ENCODE measurements around the gene CCDC91.
"Not testable (repeated sequence)": the region's sequence is repeated elsewhere in the genome, so short reads cannot be mapped to it uniquely, and the experiment has no call there.

The CCDC91 gene

DNA sequence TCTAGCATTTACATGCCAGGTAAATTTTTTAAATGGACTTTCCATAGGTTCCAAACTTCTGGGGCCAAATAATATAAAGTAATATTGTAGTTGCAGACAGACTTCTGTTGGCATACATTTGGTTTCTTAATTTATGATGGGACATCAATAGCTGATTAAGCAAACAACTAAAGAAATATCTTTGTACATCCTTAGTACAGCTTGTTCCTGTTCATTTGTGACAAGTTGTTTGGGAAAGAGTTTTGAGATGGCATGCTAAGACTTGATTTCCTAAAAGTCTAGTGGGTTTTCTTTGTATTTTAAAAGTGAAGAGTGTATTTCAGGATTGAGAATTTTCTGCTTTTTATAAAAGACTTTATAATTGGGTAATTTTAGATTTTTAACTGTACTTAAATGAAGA, 41.0 kb downstream of the CCDC91 start:
- DNase-seq (ENCODE audit: low read depth in 1 of 2, low spot score in 1 of 2): no peak

DNA sequence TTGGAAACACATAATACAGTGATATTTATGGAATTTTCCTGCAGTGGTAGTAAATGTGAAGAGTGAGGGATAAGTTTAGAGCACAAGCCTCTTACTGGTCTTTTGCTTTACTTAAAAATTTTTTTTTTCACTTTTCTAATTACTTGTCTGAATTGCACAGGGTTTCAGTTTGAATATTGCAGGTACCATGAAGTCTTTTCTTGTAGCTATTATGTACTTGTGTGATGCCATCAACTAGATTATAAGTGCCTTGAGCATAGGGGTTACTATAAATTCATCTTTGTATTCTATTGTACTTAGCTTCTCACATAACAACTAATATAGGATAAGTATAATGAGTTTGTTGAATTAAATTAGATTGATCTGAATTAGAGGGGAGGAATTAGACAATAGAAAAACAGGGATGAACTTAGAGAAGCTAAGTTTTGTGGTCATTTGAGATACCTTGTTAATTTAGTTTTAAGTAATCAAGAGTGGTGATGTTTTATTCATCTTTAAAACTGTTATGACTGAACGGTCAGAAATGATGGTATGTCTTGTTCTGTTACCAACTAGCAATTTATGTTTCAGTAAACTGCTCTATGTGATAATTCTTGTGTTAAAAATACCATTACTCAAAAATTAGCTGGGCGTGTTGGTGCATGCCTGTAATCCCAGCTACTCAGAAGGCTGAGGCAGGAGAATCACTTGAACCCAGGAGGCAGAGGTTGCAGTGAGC, 42.1 kb downstream of the CCDC91 start:
- DNase-seq (ENCODE audit: low read depth in 1 of 2, low spot score in 1 of 2): no peak

DNA sequence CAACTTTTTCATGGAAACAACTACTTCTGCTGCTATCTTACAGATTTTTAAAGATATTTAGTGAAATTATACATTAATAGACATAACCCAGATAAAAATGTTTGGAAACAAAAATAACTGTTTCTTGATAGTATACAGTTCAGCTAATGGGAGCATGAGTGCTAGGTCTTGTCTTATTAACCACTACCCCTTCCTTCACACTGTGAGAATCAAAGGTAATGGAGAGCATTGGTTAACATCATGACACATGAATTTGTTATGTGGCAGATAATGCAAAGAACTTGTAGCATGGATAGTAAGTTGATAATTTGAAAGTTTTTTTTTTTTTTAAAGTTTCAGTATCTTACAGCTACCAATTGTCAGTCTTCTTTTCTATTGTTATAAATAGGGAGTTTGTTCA, 44.2 kb downstream of the CCDC91 start:
- DNase-seq (ENCODE audit: low read depth in 1 of 2, low spot score in 1 of 2): no peak

DNA sequence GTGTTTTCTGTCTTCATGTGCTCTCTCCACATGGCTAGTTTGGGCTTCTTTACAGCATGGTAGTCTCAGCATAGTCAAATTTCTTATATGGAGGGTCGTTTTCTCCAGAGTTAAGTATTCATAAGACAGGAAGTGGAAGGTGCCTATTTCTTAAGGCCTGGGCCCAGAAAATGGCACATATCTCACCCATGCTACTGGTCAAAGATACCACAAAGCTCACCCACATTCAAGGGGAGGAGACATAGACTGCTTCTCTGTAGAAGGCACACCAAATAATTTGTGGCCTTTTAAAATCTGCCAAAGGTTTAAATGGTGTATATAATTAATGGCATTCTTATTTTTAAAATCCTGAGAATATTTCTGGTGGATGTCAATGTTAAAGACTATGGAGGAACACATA, 44.8 kb downstream of the CCDC91 start:
- DNase-seq (ENCODE audit: low read depth in 1 of 2, low spot score in 1 of 2): no peak

DNA sequence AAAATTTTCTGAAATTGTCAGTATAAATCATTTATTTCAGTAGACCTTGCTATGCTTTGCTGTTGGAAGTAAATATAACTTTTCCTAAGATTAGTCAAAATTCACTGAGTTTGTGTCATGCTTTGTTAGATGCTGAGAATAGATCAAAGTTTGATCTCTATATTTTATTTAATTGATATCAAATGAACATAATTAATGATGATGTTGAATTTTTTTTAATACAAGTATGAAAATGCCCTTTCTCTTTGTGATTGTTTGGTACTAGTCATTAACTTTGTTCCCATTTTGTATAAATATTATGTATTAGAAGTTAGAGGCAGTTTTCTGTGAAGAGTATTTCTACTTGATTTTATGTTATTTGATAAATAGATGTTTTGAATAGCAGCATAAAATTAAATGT, 45.7 kb downstream of the CCDC91 start:
- DNase-seq (ENCODE audit: low read depth in 1 of 2, low spot score in 1 of 2): no peak

DNA sequence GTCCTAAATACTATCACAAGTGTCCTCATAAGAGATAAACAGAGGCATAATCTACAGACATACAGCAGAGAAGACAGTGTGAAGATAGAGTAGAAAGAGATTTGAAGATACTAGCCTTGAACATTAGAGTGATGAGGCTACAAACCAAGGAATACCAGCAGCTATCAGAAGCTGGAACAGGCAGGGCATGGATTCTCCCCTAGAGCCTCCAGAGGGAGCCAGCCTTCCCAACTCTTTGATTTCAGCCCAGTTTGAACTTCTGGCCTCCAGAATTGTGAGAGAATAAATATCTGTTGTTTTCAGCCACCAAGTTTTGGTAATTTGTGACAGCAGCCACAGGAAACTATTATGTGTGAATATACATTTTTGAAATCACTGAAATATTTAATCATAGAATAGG, 47.2 kb downstream of the CCDC91 start:
- DNase-seq (ENCODE audit: low read depth in 1 of 2, low spot score in 1 of 2): no peak

DNA sequence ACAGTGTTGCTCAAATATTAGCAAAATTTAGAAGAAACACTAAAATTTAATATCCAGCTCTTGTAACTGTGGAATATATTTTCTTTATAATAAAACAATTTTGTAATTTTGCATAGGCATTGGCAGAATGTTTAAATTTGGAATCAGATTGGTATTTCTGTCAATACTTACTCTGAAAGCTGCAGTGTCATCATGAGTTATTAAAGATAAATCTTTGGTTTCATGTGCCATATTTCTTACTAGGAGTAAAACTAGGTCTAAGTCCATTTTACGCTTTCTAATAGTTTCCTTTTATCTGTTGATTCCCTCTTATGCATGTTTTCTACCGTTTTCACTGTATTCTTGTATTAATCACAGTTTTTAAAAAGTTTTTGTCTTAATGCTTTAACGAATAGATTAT, 49.7 kb downstream of the CCDC91 start:
- DNase-seq (ENCODE audit: low read depth in 1 of 2, low spot score in 1 of 2): no peak

DNA sequence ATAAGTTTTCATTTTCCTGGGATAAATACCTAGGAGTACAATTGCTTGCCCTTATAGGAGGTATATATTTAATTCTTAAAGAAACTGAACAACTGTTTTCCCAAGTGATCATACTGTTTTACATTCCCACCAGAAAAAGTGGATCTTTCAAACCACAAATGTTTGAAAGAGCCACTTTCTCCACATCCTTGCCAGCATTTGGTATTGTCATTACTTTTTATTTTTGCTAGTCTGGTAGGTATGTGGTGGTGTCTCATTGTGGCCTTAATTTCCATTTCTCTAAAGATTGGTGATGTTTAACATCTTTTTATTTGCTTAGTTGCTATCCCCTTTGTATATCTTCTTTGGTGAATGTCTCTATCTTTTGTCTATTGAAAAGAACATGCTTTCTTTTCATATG, 50.6 kb downstream of the CCDC91 start:
- no peak for DNase-seq (ENCODE audit: low read depth in 1 of 2, low spot score in 1 of 2)

DNA sequence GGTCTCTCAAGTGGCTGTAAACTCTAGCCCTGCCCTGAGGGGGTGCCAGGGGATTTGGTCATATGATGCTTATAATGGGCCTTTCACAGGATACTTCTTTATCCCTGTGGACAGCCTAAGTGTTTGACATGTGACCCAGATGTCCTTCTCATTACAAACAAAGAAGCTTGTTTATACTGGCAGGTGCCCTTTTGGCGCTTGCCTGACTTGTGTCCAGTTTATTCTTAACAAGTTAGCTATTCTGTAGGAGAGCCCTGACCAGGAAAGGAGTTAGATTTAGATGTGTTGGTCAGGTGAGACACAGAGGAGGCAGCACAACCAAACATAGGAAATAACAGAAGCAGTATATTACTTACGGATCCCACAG, 51.9 kb downstream of the CCDC91 start:
- DNase-seq (ENCODE audit: low read depth in 1 of 2, low spot score in 1 of 2): no peak

DNA sequence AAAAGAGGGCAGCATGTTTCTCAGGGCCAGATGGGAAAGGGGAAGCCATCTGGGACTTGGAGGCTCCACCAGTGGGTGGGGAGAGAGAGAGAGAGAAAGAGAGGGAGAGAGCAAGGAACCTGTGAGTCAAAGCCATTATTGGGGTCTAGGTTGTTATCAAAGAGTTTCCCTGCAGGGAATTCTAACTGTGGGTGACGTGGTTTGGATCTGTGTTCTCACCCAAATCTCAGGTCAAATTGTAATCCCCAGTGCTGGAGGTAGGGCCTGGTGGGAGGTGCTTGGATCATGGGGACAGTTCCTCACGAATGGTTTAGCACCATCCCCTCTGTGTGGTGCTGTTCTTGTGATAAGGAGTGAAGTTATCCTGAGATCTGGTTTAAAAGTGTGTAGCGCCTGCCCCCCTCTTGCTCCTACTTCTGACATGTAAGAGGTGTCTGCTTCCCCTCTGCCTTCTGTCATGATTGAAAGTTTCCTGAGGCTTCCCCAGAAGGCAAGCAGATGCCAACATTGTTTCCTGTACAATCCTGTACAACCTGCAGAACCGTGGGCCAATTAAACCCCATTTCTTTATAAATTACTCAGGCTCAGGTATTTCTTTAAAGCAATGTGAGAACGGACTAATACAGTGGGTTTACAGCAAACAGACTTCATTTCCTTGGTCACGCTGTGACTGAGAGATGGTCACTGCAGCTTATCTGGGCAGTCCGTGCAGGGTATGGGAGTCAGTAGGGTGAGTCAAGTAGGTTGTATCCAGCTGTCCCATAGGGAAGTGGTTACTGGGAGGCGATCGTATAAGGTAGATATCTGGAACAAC, 52.4 kb downstream of the CCDC91 start:
- DNase-seq (ENCODE audit: low read depth in 1 of 2, low spot score in 1 of 2): no peak

DNA sequence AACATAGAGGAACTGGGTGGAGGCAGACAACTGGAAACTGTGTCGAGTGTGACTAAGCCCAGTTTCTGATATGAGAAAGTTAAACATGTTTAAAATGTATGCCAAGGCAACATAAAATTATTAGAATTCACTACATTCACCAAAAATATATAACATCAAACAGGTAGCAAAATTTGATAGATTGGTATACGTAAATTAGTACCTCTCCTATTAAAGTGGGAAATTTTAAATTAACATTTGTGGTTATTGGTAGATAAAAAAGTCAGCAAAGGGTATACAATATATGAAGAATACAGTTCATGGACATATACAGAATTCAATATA, 53.0 kb downstream of the CCDC91 start:
- no peak for DNase-seq (ENCODE audit: low read depth in 1 of 2, low spot score in 1 of 2)

DNA sequence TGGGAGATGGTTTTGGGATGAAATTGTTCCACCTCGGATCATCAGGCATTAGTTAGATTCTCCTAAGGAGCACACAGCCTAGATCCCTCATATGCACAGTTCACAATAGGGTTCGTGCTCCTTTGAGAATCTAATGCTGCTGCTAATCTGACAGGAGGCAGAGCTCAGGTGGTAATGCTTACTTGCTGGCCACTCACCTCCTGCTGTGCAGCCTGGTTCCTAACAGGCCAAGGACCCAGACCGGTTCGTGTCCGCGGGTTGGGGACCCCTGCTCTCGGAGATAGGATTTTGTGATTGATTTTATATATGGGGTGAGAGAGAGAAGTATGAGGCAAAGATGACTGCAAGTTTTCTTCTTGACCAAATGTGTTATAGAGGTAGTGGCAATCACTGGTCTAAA, 57.5 kb downstream of the CCDC91 start:
- no peak for DNase-seq (ENCODE audit: low read depth in 1 of 2, low spot score in 1 of 2)

DNA sequence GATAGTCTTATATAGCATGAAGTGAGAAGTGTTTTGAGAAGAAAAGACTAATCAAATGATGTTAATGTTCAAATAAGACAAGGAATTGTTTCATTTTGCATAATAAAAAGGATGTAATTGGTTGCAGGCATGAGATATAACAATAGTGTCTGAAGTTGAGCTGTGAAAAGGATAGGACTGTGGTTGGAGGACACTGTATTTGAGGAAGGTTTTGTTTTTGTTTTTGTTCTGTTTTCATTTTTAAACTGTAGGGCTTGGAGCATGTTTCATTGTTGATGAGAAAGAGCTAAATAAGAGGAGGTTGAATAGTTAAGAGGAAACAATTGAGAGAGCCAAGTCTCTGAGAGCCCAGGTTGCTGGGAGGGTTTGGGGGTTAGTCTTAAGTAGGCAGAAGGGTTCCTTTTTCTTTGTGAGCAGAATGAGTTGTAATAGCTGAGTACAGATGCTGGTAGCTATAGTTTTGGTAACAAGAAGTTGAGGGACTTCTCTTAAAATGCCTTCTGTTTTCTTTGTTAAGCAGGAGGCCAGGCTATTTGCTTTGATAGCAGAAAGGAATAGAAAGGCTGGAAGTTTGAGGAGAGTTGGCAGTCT, 58.4 kb downstream of the CCDC91 start:
- no peak for DNase-seq (ENCODE audit: low read depth in 1 of 2, low spot score in 1 of 2)

DNA sequence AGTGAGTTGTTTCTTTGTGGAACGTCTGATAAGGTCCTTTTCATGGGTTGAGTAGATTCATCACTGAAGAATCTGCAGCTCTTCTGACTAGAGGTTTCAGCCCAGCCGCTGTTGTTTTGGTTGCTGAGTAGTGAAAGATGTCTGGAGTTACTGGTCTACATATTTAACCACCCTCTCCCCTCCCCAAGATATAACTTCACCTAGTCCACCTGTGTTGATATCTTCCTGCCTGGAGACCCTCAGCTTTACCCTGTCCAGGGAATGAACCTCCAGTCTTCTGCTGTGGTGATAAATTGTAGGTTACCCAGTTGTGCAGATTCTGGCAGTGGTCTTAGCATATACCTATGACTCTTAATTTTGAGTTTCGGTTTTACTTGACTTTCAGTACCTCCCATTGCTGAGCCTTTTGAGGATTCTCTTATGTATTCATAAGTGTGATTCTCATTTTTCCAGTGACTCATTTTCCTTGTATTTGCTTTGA, 62.9 kb downstream of the CCDC91 start:
- no peak for DNase-seq (ENCODE audit: low read depth in 1 of 2, low spot score in 1 of 2)

DNA sequence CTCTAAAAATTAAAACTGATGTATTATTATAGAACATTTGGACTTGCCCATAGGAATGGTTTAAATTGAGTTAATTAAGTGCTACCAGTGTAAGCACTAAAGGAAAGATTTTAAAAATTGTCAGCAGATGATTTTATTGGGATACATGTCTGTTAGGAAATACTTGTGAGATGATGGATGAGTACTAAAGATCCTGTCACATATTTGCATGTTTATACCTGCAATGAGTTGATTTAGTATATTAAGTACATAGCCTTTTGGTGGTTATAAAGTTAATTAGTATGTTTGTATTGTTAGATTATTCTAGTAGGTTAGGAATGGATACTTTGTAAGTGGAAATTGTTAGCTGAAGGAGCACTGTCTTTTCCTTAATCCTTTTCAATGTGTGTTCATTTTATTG, 67.2 kb downstream of the CCDC91 start:
- no peak for DNase-seq (ENCODE audit: low read depth in 1 of 2, low spot score in 1 of 2)

DNA sequence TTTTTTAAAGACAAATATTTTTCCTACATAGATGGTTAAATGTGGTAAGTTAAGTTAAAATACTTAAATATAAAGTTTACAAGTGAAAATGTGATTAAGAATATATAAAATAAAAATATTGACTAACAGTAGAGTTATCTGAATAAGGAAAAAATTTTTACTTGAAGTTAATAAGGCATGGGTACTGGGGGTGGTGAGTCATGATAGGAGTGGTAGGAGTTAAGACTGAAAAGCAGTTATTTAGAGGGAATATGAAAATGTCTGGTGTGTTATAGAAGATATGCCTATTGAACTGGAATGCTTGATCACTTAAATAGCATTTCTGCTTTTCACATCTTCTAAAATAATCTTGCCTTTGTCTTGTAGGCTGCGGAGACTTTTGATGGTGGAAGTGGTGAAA, 68.7 kb downstream of the CCDC91 start:
- no peak for DNase-seq (ENCODE audit: low read depth in 1 of 2, low spot score in 1 of 2)

DNA sequence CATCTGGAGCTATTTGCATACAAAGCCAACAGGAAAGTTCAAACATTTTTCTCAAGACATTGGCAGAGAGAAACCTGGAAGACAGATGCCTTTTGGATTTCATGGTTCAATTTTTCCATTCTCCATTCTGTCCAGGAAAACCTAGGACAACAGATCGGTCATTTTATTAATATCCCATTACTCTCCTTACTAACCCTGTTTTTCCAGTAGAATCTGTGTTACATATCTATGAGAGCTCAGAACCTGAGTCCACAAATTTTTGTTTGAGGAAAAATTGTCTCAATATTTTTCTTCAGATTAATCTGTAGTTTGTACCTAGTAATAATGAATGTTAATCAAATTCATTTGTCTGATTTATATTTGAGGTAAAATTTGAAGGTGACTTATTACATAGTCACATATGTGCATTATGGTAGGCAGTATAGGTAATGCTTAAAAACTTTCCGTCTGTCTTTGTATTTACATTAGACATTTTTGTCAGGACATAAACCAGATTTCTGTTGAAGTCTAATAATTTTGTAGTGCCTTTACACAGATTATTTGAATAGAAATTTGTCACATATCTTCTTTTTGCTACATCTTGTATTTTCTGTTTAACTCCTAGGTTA, 75.3 kb downstream of the CCDC91 start:
- DNase-seq (ENCODE audit: low read depth in 1 of 2, low spot score in 1 of 2): no peak

DNA sequence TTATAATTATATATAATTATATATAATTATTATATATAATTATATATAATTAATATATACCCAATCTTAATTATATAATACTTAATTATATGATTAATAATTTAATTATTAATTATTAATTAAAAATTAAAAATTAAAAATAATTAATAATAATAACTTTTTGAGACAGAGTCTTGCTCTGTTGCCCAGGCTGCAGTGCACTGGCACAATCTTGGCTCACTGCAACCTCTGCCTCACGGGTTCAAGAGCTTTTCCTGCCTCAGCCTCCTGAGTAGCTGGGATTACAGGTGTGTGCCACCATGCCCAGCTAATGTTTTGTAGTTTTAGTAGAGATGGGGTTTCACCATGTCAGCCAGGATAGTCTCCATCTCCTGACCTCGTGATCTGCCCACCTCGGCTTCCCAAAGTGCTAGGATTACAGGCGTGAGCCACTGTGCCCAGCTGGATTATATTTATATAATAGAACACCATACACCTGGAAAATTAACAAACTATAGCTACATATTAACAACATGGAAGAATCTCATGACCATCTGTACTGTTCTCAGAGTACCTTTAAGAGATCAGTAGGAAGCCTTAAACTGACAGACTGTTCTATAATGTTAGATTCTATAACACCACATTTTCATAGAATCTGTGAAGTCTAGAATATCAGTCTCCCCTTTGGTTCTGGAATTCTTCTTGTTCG, 77.8 kb downstream of the CCDC91 start:
- not testable (repeated sequence) for DNase-seq (ENCODE audit: low read depth in 1 of 2, low spot score in 1 of 2)

DNA sequence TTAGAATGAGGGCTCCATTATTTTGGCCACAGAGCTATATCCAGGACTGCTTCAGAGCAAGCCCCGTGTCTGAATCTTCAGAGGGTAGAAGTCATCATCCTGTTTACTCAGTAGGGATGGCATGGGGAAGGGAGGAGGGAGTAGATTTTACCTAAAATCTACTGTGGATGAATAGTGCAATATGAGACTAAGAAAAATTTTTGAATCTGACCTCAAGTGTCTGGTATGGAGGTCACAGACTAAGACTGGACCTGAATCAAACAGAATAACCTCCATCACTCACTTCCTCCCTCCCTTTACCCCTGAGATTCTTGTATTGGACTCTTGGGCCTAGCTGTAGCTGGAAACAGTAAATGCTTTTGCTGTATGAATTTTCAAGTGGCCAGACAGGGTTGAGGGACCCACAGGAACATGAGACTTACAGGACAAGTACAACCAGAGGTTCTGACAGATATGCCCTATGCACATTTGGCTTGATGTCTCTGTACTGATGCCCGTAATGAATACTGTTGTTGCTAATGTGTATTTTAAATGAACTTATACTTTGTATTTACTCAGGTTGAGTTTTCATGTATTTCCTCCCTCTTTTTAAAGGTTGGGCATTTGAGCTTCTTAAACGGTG, 78.5 kb downstream of the CCDC91 start:
- no peak for DNase-seq (ENCODE audit: low read depth in 1 of 2, low spot score in 1 of 2)

DNA sequence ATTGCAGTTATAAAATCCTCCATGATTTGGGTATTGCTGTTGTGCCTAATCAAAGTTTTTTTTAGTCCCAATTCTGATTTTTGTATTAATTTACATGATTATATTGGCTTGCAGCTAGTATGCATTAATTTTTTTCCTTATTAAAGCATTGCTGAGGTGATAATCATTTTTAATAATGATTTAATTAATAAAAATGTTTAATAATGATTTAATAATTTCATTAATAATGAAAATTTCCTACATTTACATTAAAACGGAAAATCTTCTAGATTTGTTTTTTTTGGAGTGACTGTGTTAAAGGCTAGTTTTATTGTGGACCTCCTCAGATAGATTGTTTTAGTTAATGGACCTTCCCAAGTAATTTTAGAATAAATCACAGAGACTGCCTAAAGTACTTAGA, 79.6 kb downstream of the CCDC91 start:
- no peak for DNase-seq (ENCODE audit: low read depth in 1 of 2, low spot score in 1 of 2)

DNA sequence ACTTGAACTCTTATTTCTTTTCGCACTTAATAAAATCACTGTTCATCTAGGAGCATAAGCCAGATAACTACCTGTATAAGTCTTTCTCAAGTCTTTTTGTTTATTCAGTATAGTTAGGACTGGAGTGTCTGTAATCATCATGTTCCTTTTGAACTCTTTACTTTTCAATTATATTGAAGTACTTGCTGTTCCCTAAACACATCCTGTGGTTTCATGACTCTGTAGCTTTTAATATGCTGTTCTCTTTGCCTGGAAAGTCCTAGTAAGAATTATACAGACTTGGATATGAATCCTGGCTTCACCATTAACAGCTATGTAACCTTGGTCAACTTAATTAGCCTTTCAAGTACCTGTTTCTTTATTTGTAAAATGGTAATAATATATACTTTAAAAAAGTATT, 88.2 kb downstream of the CCDC91 start:
- DNase-seq (ENCODE audit: low read depth in 1 of 2, low spot score in 1 of 2): no peak

All from stimulated activated CD4-positive, alpha-beta T cell treated with anti-CD3 and anti-CD28 coated beads, Interleukin-15, amount 100 ng/mL, for 1 hour (primary cell).